ENCODE results near the gene KIN. TPM values are rescaled to one million over a fixed set of nuclear protein-coding genes. Genes with fewer than 3 reads are reported as not detected.

The KIN gene
- total RNA-seq, 1 donor from 2014 or later: 13.7 TPM

GRCh38 chr10:7734821-7735220, 53.0 kb downstream of the KIN start:
- ATAC-seq (no peak), DNase-seq (no peak)
- Histone ChIP-seq H3K36me3 (no peaks in the 10 kb centered on the region), H3K27ac (no peak overlapping the region), H3K4me3 (no peak overlapping the region), H3K4me1 (no peaks in the 10 kb centered on the region), H3K9me3 (no peaks in the 10 kb centered on the region), H3K27me3 (ENCODE audit: low read depth) (no peaks in the 10 kb centered on the region)
- intact Hi-C loops (cut with DNase I): no loop called here
- no peak for TF ChIP-seq CTCF (IDR thresholded peaks at IDR 0.05)

- DNase-seq: no peak
Measured at GRCh38 chr10:7722927-7723529, 64.8 kb downstream of the KIN start.

GRCh38 chr10:7720478-7720877, 67.3 kb downstream of the KIN start:
- no peaks in the 10 kb centered on the region for H3K36me3 ChIP-seq

More at GRCh38 chr10:7722927-7723529, 64.8 kb downstream of the KIN start:
- Histone ChIP-seq H3K27ac (no peak overlapping the region), H3K4me1 (no peaks in the 10 kb centered on the region), H3K27me3 (ENCODE audit: low read depth) (no peaks in the 10 kb centered on the region), H3K36me3 (no peaks in the 10 kb centered on the region), H3K9me3 (no peaks in the 10 kb centered on the region), H3K4me3 (no peak overlapping the region)
- ATAC-seq: peak in 1 of 2 donors; percentile 49
- TF ChIP-seq CTCF (IDR thresholded peaks at IDR 0.05): no peak
- intact Hi-C loops (cut with DNase I): no loop called here

GRCh38 chr10:7718685-7719084, 69.1 kb downstream of the KIN start:
- DNase-seq (no peak), ATAC-seq (no peak)
- Histone ChIP-seq H3K4me1 (no peaks in the 10 kb centered on the region), H3K27me3 (ENCODE audit: low read depth) (no peaks in the 10 kb centered on the region), H3K36me3 (no peaks in the 10 kb centered on the region), H3K4me3 (no peak overlapping the region), H3K9me3 (no peaks in the 10 kb centered on the region), H3K27ac (no peak overlapping the region)
- intact Hi-C loops (cut with DNase I): no loop called here
- no peak for TF ChIP-seq CTCF (IDR thresholded peaks at IDR 0.05)

More at GRCh38 chr10:7720478-7720877, 67.3 kb downstream of the KIN start:
- no peak for DNase-seq
- Histone ChIP-seq H3K27ac (no peak overlapping the region), H3K9me3 (no peaks in the 10 kb centered on the region), H3K27me3 (ENCODE audit: low read depth) (no peaks in the 10 kb centered on the region), H3K4me1 (no peaks in the 10 kb centered on the region), H3K4me3 (no peak overlapping the region)
- ATAC-seq: no peak
- intact Hi-C loops (cut with DNase I): no loop called here
- no peak for TF ChIP-seq CTCF (IDR thresholded peaks at IDR 0.05)

- no peak for TF ChIP-seq CTCF (IDR thresholded peaks at IDR 0.05)
- Histone ChIP-seq H3K9me3 (no peaks in the 10 kb centered on the region), H3K4me3 (no peak overlapping the region), H3K36me3 (no peaks in the 10 kb centered on the region), H3K4me1 (no peaks in the 10 kb centered on the region), H3K27me3 (ENCODE audit: low read depth) (no peaks in the 10 kb centered on the region), H3K27ac (no peak overlapping the region)
- no peak for DNase-seq
- intact Hi-C loops (cut with DNase I): no loop called here
- ATAC-seq: no peak
Measured at GRCh38 chr10:7717767-7718166, 70.0 kb downstream of the KIN start.

Measured in lower lobe of right lung (tissue), 2 donors.